ENCODE data around the gene PNPLA5.

GRCh38 chr22:43832393-43833265 is 59.2 kb downstream of the PNPLA5 start:
- TF ChIP-seq CTCF (conservative IDR thresholded peaks at IDR 0.05; ENCODE audit: low read length), result no peak
- TF ChIP-seq EZH2phosphoT487 (IDR thresholded peaks at IDR 0.05; ENCODE audit: borderline replicate concordance), result no peak

All from Loucy (cell line).